Measurements from ENCODE around the gene PRKAG3.

- TF ChIP-seq POLR2AphosphoS5 (IDR thresholded peaks at IDR 0.05) (no peak), CTCF (IDR thresholded peaks at IDR 0.05) (no peak), POLR2A (IDR thresholded peaks at IDR 0.05) (no peak), EP300 (IDR thresholded peaks at IDR 0.05) (no peak)
Observed at GRCh38 chr2:218832520-218832919, 917 bp upstream of the PRKAG3 start.
